Measurements from ENCODE around the gene PLXNA4. TPM values are rescaled to one million over a fixed set of nuclear protein-coding genes. Genes with fewer than 3 reads are reported as not detected.

The PLXNA4 gene
- total and polyA plus RNA-seq, 2 donors (not counting 1 experiment from before 2014, with no cell fraction given), result not detected

DNA sequence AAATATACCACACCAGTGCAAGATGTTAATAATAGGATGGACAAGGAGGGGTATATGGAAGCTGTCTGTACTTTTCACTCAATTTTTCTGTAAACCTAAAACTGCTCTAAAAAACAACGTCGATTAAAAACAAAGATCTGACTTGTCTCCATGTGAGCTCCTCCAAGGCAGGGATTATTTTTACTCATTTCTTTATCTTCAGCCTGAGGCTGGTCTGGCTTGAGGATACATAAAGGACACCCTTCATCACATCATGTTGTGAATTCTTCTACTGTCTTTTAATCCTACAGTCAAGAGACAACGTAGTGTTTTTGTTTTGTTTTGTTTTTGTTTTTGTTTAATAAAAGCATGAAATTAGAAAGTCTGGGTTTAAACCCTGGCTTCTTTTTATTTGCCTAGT is 486.9 kb downstream of the PLXNA4 start:
- CTCF ChIA-PET, result no interaction called here
- no peak for TF ChIP-seq EZH2 (IDR thresholded peaks at IDR 0.05; ENCODE audit: borderline replicate concordance, insufficient read depth, low read depth, low read length, poor library complexity, severe bottlenecking)
- TF ChIP-seq, protein P1, sequence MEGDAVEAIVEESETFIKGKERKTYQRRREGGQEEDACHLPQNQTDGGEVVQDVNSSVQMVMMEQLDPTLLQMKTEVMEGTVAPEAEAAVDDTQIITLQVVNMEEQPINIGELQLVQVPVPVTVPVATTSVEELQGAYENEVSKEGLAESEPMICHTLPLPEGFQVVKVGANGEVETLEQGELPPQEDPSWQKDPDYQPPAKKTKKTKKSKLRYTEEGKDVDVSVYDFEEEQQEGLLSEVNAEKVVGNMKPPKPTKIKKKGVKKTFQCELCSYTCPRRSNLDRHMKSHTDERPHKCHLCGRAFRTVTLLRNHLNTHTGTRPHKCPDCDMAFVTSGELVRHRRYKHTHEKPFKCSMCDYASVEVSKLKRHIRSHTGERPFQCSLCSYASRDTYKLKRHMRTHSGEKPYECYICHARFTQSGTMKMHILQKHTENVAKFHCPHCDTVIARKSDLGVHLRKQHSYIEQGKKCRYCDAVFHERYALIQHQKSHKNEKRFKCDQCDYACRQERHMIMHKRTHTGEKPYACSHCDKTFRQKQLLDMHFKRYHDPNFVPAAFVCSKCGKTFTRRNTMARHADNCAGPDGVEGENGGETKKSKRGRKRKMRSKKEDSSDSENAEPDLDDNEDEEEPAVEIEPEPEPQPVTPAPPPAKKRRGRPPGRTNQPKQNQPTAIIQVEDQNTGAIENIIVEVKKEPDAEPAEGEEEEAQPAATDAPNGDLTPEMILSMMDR (IDR thresholded peaks at IDR 0.05), result no peak

DNA sequence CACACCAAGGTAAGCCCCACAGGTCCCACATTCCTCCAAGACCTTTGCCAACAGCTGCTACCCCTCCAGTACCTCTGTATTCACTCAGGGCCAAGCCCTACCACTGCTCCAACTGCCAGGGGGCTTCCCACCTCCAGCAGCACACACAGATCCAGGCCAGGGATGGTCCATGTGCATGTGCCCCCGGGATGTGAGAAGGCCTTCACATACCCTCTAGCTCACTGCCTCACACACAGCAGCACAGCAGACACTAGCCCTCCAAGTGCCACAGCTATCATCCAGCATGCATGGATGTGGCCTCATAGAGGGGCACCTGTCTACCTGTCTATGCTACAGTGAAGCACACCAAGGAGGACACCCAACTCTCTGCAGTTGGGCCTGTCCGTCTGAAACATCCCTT is 488.8 kb downstream of the PLXNA4 start:
- H3K4me1 Mint-ChIP-seq, result no peaks in the 10 kb centered on the region
- WGBS (ENCODE audit: insufficient coverage), result 80% methylated on average over 2 of the region's 2 CpGs
- Histone ChIP-seq H4K20me1 (ENCODE audit: control insufficient read depth, insufficient read depth, low read length, poor library complexity, severe bottlenecking) (no peaks in the 10 kb centered on the region), H3K27me3 (replicated peaks in 1 of 4; ENCODE audit: control extremely low read depth in 1 of 4, control insufficient read depth in 3 of 4, insufficient read depth in 4 of 4, low read length in 3 of 4) (no peaks in the 10 kb centered on the region), H3K9me3 (ENCODE audit: control extremely low read depth in 1 of 3, control insufficient read depth in 2 of 3, insufficient read depth in 1 of 3, low read length in 2 of 3) (peaks cover 0 to 5% (median 0%) of the 10 kb centered on the region in 3 donors), H3K4me2 (replicated peaks; ENCODE audit: low read depth, low read length, poor library complexity, severe bottlenecking) (no peak overlapping the region), H3K4me1 (ENCODE audit: control insufficient read depth in 2 of 2, insufficient read depth in 2 of 2, low read length in 2 of 2) (no peaks in the 10 kb centered on the region), H2AFZ (ENCODE audit: insufficient read depth, low read depth, low read length, poor library complexity, severe bottlenecking) (no peak overlapping the region), H3K27ac (ENCODE audit: low read length in 2 of 2) (no peak overlapping the region), H3K36me3 (replicated peaks in 1 of 2; ENCODE audit: control extremely low read depth in 1 of 2, control insufficient read depth in 1 of 2, extremely low read depth in 1 of 2, insufficient read depth in 2 of 2, low read length in 1 of 2) (no peaks in the 10 kb centered on the region), H3K9ac (ENCODE audit: low read length) (no peak overlapping the region), H3K4me3 (ENCODE audit: control extremely low read depth in 1 of 5, extremely low read depth in 1 of 5, insufficient read depth in 1 of 5, low read depth in 2 of 5, low read length in 4 of 5) (no peak overlapping the region), H3K79me2 (ENCODE audit: control insufficient read depth, insufficient read depth, low read length) (no peaks in the 10 kb centered on the region)
- no peak overlapping the region for H3K4me3 Mint-ChIP-seq
- ATAC-seq (ENCODE audit: low read depth), result no peak
- POLR2A ChIA-PET, result no interaction called here
- no peak overlapping the region for H3K27ac Mint-ChIP-seq
- no peaks in the 10 kb centered on the region for H3K9me3 Mint-ChIP-seq (ENCODE audit: insufficient read depth)
- intact Hi-C loops (cut with micrococcal nuclease), result no loop called here
- peaks cover 10% of the 10 kb centered on the region for H3K27me3 Mint-ChIP-seq
- no peak for DNase-seq
- TF ChIP-seq EZH2 (IDR thresholded peaks at IDR 0.05; ENCODE audit: borderline replicate concordance, insufficient read depth, low read depth, low read length, poor library complexity, severe bottlenecking), result no peak
- TF ChIP-seq, protein P1 (IDR thresholded peaks at IDR 0.05), result no peak
- CTCF ChIA-PET, result no interaction called here

More for the DNA sequence above, 486.9 kb downstream of the PLXNA4 start:
- no peak overlapping the region for H3K4me3 ChIP-seq (ENCODE audit: control extremely low read depth in 1 of 5, extremely low read depth in 1 of 5, insufficient read depth in 1 of 5, low read depth in 2 of 5, low read length in 4 of 5)
- Mint-ChIP-seq H3K4me3 (no peak overlapping the region), H3K27ac (no peak overlapping the region), H3K4me1 (no peaks in the 10 kb centered on the region), H3K9me3 (ENCODE audit: insufficient read depth) (no peaks in the 10 kb centered on the region), H3K27me3 (peaks cover 3% of the 10 kb centered on the region)
- H3K27me3 ChIP-seq (replicated peaks in 1 of 4; ENCODE audit: control extremely low read depth in 1 of 4, control insufficient read depth in 3 of 4, insufficient read depth in 4 of 4, low read length in 3 of 4), result no peaks in the 10 kb centered on the region
- no peak overlapping the region for H3K9ac ChIP-seq (ENCODE audit: low read length)
- no peak overlapping the region for H3K27ac ChIP-seq (ENCODE audit: low read length in 2 of 2)
- no peak overlapping the region for H2AFZ ChIP-seq (ENCODE audit: insufficient read depth, low read depth, low read length, poor library complexity, severe bottlenecking)
- WGBS (ENCODE audit: insufficient coverage), result no CpG with 5 or more reads among the region's 3 CpGs
- intact Hi-C loops (cut with micrococcal nuclease), result no loop called here
- no peaks in the 10 kb centered on the region for H3K36me3 ChIP-seq (replicated peaks in 1 of 2; ENCODE audit: control extremely low read depth in 1 of 2, control insufficient read depth in 1 of 2, extremely low read depth in 1 of 2, insufficient read depth in 2 of 2, low read length in 1 of 2)
- ATAC-seq (ENCODE audit: low read depth) (no peak), DNase-seq (no peak)
- H3K4me1 ChIP-seq (ENCODE audit: control insufficient read depth in 2 of 2, insufficient read depth in 2 of 2, low read length in 2 of 2), result no peaks in the 10 kb centered on the region
- H4K20me1 ChIP-seq (ENCODE audit: control insufficient read depth, insufficient read depth, low read length, poor library complexity, severe bottlenecking), result no peaks in the 10 kb centered on the region
- POLR2A ChIA-PET, result no interaction called here
- no peaks in the 10 kb centered on the region for H3K79me2 ChIP-seq (ENCODE audit: control insufficient read depth, insufficient read depth, low read length)
- H3K9me3 ChIP-seq (ENCODE audit: control extremely low read depth in 1 of 3, control insufficient read depth in 2 of 3, insufficient read depth in 1 of 3, low read length in 2 of 3), result peaks cover 0 to 5% (median 0%) of the 10 kb centered on the region in 3 donors
- H3K4me2 ChIP-seq (replicated peaks; ENCODE audit: low read depth, low read length, poor library complexity, severe bottlenecking), result no peak overlapping the region

Measured in B cell (primary cell).